ENCODE measurements around the gene VAV2. TPM values are rescaled to one million over a fixed set of nuclear protein-coding genes. Genes with fewer than 3 reads are reported as not detected.
"Not testable (repeated sequence)": the region's sequence is repeated elsewhere in the genome, so short reads cannot be mapped to it uniquely, and the experiment has no call there.

VAV2 gene
- total RNA-seq, 1 experiment from 2014 or later = 9.7 TPM

GRCh38 chr9:133901184-133901835, 90.8 kb downstream of the VAV2 start:
- DNase-seq (no peak), ATAC-seq (no peak)
- H3K4me1 ChIP-seq (ENCODE audit: insufficient read depth, low read length) = no peaks in the 10 kb centered on the region
- H3K36me3 ChIP-seq (ENCODE audit: low read depth, low read length) = no peaks in the 10 kb centered on the region
- H3K27ac ChIP-seq (ENCODE audit: low read length) = no peak overlapping the region
- ChIA-PET POLR2A (ENCODE audit: unreplicated experiment) (no interaction called here), CTCF (no interaction called here)
- intact Hi-C loops (cut with micrococcal nuclease) = no loop called here
- no peak overlapping the region for H2AFZ ChIP-seq (ENCODE audit: low read length)
- H3K9me3 ChIP-seq (ENCODE audit: low read length) = no peaks in the 10 kb centered on the region
- no peak overlapping the region for H3K9ac ChIP-seq (ENCODE audit: low read length)
- no peaks in the 10 kb centered on the region for H3K79me2 ChIP-seq (ENCODE audit: low read length)
- H3K27me3 ChIP-seq (ENCODE audit: low read length) = no peaks in the 10 kb centered on the region
- no peaks in the 10 kb centered on the region for H4K20me1 ChIP-seq (ENCODE audit: low read length)
- H3K4me3 ChIP-seq (ENCODE audit: low read length) = no peak overlapping the region
- no peaks in the 10 kb centered on the region for H3F3A ChIP-seq (ENCODE audit: low read length, unreplicated experiment)
- H3K4me2 ChIP-seq (ENCODE audit: low read length) = no peak overlapping the region
- no TSS peak for BruUV-seq (replicated peaks)
- H3K9me2 ChIP-seq (replicated peaks; ENCODE audit: low read length) = no peaks in the 10 kb centered on the region
- TF ChIP-seq CTCF (conservative IDR thresholded peaks at IDR 0.05; ENCODE audit: low read depth, low read length) (no peak), EZH2 (IDR thresholded peaks at IDR 0.05; ENCODE audit: low read length, unreplicated experiment) (no peak), EZH2phosphoT487 (IDR thresholded peaks at IDR 0.05; ENCODE audit: borderline replicate concordance, low read length) (no peak)

- CTCF ChIA-PET = no interaction called here
- ATAC-seq = no peak
Observed at GRCh38 chr9:133897675-133898074, 94.4 kb downstream of the VAV2 start.

GRCh38 chr9:133896007-133896406, 96.1 kb downstream of the VAV2 start:
- DNase-seq; BruUV-seq (replicated peaks); H3F3A ChIP-seq (ENCODE audit: low read length, unreplicated experiment); H3K4me1 ChIP-seq (ENCODE audit: insufficient read depth, low read length); H2AFZ ChIP-seq (ENCODE audit: low read length); CTCF ChIA-PET; H3K9ac ChIP-seq (ENCODE audit: low read length); POLR2A ChIA-PET (ENCODE audit: unreplicated experiment); H3K4me2 ChIP-seq (ENCODE audit: low read length); H3K79me2 ChIP-seq (ENCODE audit: low read length); ATAC-seq; intact Hi-C loops (cut with micrococcal nuclease); H3K4me3 ChIP-seq (ENCODE audit: low read length); H4K20me1 ChIP-seq (ENCODE audit: low read length); H3K9me3 ChIP-seq (ENCODE audit: low read length); H3K27me3 ChIP-seq (ENCODE audit: low read length); H3K36me3 ChIP-seq (ENCODE audit: low read depth, low read length); H3K27ac ChIP-seq (ENCODE audit: low read length); H3K9me2 ChIP-seq (replicated peaks; ENCODE audit: low read length): not testable (repeated sequence)

More at GRCh38 chr9:133897675-133898074, 94.4 kb downstream of the VAV2 start:
- no TSS peak for BruUV-seq (replicated peaks)
- intact Hi-C loops (cut with micrococcal nuclease) = no loop called here
- Histone ChIP-seq H3K9me3 (ENCODE audit: low read length) (no peaks in the 10 kb centered on the region), H3K9ac (ENCODE audit: low read length) (no peak overlapping the region), H3K9me2 (replicated peaks; ENCODE audit: low read length) (no peaks in the 10 kb centered on the region), H3K4me3 (ENCODE audit: low read length) (no peak overlapping the region), H3K27me3 (ENCODE audit: low read length) (no peaks in the 10 kb centered on the region), H3K4me1 (ENCODE audit: insufficient read depth, low read length) (no peaks in the 10 kb centered on the region), H4K20me1 (ENCODE audit: low read length) (no peaks in the 10 kb centered on the region), H3K4me2 (ENCODE audit: low read length) (no peak overlapping the region), H3K27ac (ENCODE audit: low read length) (no peak overlapping the region), H3K79me2 (ENCODE audit: low read length) (no peaks in the 10 kb centered on the region), H3F3A (ENCODE audit: low read length, unreplicated experiment) (no peaks in the 10 kb centered on the region), H2AFZ (ENCODE audit: low read length) (no peak overlapping the region), H3K36me3 (ENCODE audit: low read depth, low read length) (no peaks in the 10 kb centered on the region)
- POLR2A ChIA-PET (ENCODE audit: unreplicated experiment) = no interaction called here
- TF ChIP-seq EZH2phosphoT487 (IDR thresholded peaks at IDR 0.05; ENCODE audit: borderline replicate concordance, low read length) (no peak), EZH2 (IDR thresholded peaks at IDR 0.05; ENCODE audit: low read length, unreplicated experiment) (no peak), CTCF (conservative IDR thresholded peaks at IDR 0.05; ENCODE audit: low read depth, low read length) (no peak)
- no peak for DNase-seq
